ENCODE measurements around the gene LRP1B. TPM values are rescaled to one million over a fixed set of nuclear protein-coding genes. Genes with fewer than 3 reads are reported as not detected.

The LRP1B gene
- total RNA-seq, 1 experiment from 2014 or later: 0.52 TPM

- TF ChIP-seq ZNF416 (CRISPR knock-in tag; IDR thresholded peaks at IDR 0.05) (no peak), ZNF425 (CRISPR knock-in tag; conservative IDR thresholded peaks at IDR 0.05) (no peak), SMAD3 (CRISPR knock-in tag; IDR thresholded peaks at IDR 0.05; ENCODE audit: borderline replicate concordance) (no peak), ZBTB21 (CRISPR knock-in tag; IDR thresholded peaks at IDR 0.05; ENCODE audit: borderline replicate concordance) (no peak), SOX15 (CRISPR knock-in tag; IDR thresholded peaks at IDR 0.05) (no peak), CREB1 (CRISPR knock-in tag; IDR thresholded peaks at IDR 0.05) (no peak), MYBL2 (CRISPR knock-in tag; IDR thresholded peaks at IDR 0.05) (no peak), PRRX2 (CRISPR knock-in tag; IDR thresholded peaks at IDR 0.05) (no peak), ZNF423 (CRISPR knock-in tag; IDR thresholded peaks at IDR 0.05) (no peak)
These were observed 665.8 kb downstream of the LRP1B start (continued) for GRCh38 chr2:141464995-141465394.

GRCh38 chr2:141458351-141458750 lies 672.5 kb downstream of the LRP1B start:
- no peak for DNase-seq (ENCODE audit: low spot score)
- ATAC-seq: no peak
- Mint-ChIP-seq H3K36me3 (no peaks in the 10 kb centered on the region; the same call in 1 of the 2 replicates), H3K27me3 (ENCODE audit: low read depth) (no peaks in the 10 kb centered on the region), H3K9me3 (peaks cover 11% of the 10 kb centered on the region; the same call in 1 of the 2 replicates), H3K4me3 (no peak overlapping the region), H3K27ac (no peak overlapping the region), H3K4me1 (peaks cover 42% of the 10 kb centered on the region)
- ChIA-PET POLR2A (no interaction called here), CTCF (no interaction called here)
- TF ChIP-seq ZNF416 (CRISPR knock-in tag; IDR thresholded peaks at IDR 0.05) (no peak), ZNF219 (CRISPR knock-in tag; IDR thresholded peaks at IDR 0.05; ENCODE audit: borderline replicate concordance) (no peak), HMGXB4 (CRISPR knock-in tag; IDR thresholded peaks at IDR 0.05) (no peak), ATF6 (CRISPR knock-in tag; IDR thresholded peaks at IDR 0.05) (no peak), SMAD3 (CRISPR knock-in tag; IDR thresholded peaks at IDR 0.05; ENCODE audit: borderline replicate concordance) (no peak), FOXK1 (CRISPR knock-in tag; IDR thresholded peaks at IDR 0.05) (no peak), USF2 (CRISPR knock-in tag; IDR thresholded peaks at IDR 0.05) (no peak), STAT6 (CRISPR knock-in tag; conservative IDR thresholded peaks at IDR 0.05; ENCODE audit: low read depth) (no peak), TEAD1 (CRISPR knock-in tag; IDR thresholded peaks at IDR 0.05) (no peak), NR1H2 (CRISPR knock-in tag; IDR thresholded peaks at IDR 0.05) (no peak), NR3C1 (CRISPR knock-in tag; conservative IDR thresholded peaks at IDR 0.05; ENCODE audit: low read depth) (no peak), E2F4 (CRISPR knock-in tag; IDR thresholded peaks at IDR 0.05; ENCODE audit: borderline replicate concordance, low read depth) (no peak), PRRX2 (CRISPR knock-in tag; IDR thresholded peaks at IDR 0.05) (no peak), SOX15 (CRISPR knock-in tag; IDR thresholded peaks at IDR 0.05) (no peak), ZNF671 (CRISPR knock-in tag; IDR thresholded peaks at IDR 0.05) (no peak), KAT7 (CRISPR knock-in tag; IDR thresholded peaks at IDR 0.05; ENCODE audit: borderline replicate concordance) (no peak), ZNF425 (CRISPR knock-in tag; conservative IDR thresholded peaks at IDR 0.05) (no peak), TEAD4 (CRISPR knock-in tag; IDR thresholded peaks at IDR 0.05) (no peak)

Data from WTC11 (cell line).